SK-N-DZ (cell line): ENCODE results near the gene LRRC74A. TPM values are rescaled to one million over a fixed set of nuclear protein-coding genes. Genes with fewer than 3 reads are reported as not detected.

Experiments
- DNase-seq: peaks from one replicate; pipeline ENCODE4 v3.0.0-alpha.2; 2015; ENCODE audit warnings: low spot score
- polyA plus RNA-seq, 2 experiments: library from polyadenylated mRNA; depleted of rRNA; stranded (reverse); fragments of >200 nt; gene quantifications; 2 replicates each; pipeline ENCODE4 v1.2.3, GENCODE V29; 2014

LRRC74A gene
- not detected in 2 replicates for polyA plus RNA-seq (2014; cell fraction: cytosol; rRNA removed)
- polyA plus RNA-seq (2014; cell fraction: nucleus; rRNA removed), result not detected in 2 replicates

GRCh38 chr14:76826122-76826521 lies at the start of gene LRRC74A:
Gene LRRC74A, plus strand, starts transcription at chr14:76826408. Its CDS starts 290 bp downstream, at chr14:76826698.
- DNase-seq, result no peak

- DNase-seq, result no peak
These were observed 49.6 kb upstream of the LRRC74A start for GRCh38 chr14:76776428-76777251.

- no peak for DNase-seq
These were observed 48.5 kb upstream of the LRRC74A start for GRCh38 chr14:76777721-76778120.

GRCh38 chr14:76778546-76779215 lies 47.5 kb upstream of the LRRC74A start:
- DNase-seq, result no peak

DNA sequence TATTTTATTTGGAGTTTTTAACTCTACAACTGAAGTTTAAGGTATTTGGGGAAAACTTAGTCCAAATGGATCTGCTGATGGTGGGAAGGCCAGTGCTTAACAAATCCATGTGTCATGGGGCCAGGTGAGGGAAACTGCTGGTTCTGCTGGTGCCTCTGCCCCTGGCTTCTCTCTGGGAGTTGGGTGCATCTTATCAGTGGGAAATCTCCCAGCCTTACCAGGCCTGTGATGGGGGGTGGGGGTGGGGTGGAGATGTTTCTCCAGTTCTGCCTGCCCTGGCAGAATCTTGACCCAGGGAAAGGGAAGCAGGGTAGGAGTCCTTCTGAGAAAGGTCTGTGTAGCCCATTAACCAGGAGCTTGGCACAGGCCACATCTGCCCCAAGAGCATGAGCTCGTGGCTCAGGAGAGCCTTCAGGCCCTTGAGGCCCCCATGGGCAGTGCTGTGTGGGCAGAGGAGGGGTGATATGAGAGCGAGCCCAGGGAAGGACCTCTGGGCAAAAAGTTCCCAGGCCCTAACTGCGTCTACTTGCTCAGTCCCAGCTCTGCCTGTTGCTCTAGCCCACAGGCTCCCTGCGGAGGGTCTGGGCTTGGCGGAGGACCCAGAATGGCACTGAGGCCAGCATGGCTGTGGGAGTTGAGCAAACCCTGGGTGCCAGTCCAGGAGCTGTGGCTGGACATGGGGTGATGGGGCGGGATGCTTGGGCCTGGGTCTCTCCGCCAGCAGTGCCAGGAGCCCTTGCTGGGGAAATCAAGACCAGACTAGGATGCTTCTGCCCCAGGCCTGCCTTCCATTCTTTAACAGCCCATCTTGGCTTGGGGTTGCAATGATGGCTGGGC lies 46.8 kb upstream of the LRRC74A start:
- no peak for DNase-seq

- DNase-seq, result no peak
These were observed 46.2 kb upstream of the LRRC74A start for GRCh38 chr14:76780058-76780345.

DNA sequence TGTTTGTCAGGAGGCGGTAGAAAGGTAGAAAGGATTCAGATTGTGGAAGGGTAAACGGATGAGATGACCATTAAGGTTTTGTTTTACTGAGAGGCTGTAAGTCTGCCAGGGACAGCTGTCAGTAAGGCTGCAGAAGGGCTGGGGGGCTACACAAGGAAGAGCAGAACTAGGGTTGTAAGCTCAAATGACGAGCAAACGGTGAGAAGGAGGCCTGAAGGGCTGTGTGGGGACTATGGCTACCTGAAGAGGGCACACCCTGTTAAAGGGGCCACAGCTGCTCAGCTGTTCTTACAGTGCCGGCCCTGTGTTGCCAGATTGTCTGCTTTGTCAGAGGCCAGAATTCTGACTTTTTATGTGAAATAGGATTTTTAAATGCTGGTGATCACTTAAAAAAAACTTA lies 45.8 kb upstream of the LRRC74A start:
- no peak for DNase-seq

DNA sequence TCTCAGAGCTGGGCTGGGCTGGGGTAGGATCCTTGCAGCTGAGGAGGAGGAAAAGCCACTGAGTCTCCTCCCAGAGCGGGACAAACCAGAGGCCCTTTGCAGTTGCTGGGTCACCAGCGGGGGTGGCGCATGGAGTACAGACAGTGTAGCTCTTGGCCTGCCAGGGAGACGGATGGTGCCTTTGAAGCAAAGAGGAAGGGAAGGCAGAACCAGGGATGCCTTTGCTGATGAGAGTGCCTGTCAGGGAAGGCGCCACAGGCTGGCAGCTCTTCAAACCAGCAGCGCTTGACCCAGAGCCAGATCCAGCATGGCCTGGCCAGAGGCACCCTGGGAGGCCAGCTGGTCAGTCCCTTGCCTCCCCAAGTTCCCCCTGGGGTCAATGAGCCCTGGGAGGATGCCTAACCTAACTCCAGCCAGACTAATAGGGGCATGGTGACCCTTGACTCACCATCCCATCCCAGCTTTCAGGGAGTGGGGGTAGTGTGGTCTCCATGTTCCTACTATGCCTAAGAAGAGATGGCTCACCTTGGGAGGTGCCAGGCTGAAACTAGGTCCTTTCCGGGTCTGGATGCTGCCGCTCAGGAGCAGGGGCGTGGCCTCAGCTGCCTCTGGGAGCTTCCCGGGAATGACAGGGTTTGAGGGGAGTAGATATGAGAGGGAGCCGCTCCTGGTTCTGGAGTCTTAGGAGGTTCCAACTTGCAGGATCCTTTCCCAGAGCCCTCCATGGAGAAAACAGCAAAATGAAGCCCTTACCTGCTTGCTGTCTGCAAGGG lies 45.1 kb upstream of the LRRC74A start:
- DNase-seq, result no peak

- no peak for DNase-seq
These were observed 44.6 kb upstream of the LRRC74A start for GRCh38 chr14:76781648-76782051.

GRCh38 chr14:76782115-76782884 lies 43.9 kb upstream of the LRRC74A start:
- no peak for DNase-seq

- DNase-seq, result no peak
These were observed 43.2 kb upstream of the LRRC74A start for GRCh38 chr14:76782885-76783566.

DNA sequence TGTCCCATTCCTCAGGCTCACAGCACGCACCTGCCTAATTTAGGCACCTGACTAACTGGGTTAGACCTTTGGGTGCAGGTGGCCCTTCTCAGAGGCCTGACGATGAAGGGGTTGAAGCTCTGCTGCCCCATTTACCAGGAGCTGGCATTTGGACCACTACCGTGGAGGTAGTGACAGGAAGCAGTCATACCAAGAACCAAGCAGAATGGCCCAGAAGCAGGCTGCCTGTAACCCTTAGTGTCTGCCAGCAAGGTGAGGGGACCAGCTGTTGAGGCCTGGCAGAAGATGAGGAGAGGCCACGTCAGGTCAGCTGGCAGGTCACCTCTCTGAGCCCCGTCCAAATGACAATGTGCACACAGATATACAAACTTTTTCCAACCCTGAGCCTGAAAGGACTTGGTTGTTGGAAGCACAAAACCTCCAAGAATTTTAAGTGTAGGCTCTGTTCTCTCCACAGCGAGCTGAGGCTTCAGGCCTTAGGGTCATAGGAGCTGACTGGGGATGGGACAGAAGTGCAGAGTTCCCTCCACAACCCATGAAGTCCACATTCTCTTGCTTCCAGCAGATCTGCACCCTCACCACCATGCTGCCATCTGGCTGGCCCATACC lies 41.8 kb upstream of the LRRC74A start:
- DNase-seq, result no peak

DNA sequence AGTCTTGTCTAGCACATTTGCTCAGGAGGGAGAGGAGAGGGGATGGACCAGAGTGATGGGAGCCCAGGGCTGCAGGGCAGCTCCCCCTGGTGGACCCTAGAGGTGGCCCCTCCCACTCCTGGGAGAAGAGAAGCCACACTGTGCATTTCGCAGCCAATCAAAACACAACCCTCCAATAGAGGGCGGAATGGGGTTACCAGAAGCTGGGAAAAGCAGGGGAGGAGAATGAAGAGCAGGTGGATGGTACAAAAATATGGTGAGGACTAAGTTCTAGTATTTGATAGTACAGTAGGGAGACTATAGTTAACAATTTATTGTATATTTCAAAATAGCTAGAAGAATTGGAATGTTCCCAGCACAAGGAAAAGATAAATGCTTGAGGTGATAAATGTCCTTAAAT lies 41.3 kb upstream of the LRRC74A start:
- peak; percentile 82 for DNase-seq

GRCh38 chr14:76786601-76787000 lies 39.6 kb upstream of the LRRC74A start:
- DNase-seq, result no peak

DNA sequence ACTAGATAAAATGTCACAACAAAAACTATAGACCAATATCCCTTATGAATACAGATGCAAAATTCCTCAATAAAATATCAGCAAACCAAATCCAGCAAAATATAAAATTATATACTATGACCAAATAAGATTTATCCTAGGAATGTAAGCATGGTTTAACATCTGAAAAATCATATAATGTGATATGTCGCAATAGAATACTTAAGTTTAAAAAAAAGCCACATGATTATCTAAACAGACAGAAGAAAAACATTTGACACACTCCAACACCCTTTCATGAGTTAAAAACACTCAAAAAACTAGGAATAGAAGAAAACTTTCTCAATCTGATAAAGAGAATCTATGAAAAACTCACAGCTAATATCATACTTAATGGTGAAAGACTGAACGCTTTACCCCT lies 33.8 kb upstream of the LRRC74A start:
- no peak for DNase-seq

GRCh38 chr14:76793324-76793723 lies 32.9 kb upstream of the LRRC74A start:
- DNase-seq, result no peak

GRCh38 chr14:76793956-76794355 lies 32.3 kb upstream of the LRRC74A start:
- no peak for DNase-seq

DNA sequence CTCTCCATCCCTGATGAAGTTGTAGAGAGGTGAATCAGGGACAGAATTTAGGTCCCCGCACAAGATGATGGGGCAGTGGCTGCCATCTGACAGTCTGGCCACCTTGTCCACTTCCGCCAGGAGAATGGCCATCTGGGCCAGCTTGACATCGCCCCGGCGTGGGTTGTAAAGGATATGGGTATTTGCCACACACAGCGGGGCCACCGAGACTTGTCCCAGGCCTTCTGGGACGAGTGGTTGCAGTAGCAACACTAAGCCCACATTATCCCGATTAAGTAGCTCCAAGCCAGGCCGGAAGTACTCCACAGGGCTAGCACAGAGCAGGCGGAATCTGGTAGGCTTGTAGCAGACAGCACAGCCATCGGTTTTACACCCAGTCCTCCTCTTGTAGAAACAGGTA lies 19.8 kb upstream of the LRRC74A start:
- DNase-seq, result no peak

DNA sequence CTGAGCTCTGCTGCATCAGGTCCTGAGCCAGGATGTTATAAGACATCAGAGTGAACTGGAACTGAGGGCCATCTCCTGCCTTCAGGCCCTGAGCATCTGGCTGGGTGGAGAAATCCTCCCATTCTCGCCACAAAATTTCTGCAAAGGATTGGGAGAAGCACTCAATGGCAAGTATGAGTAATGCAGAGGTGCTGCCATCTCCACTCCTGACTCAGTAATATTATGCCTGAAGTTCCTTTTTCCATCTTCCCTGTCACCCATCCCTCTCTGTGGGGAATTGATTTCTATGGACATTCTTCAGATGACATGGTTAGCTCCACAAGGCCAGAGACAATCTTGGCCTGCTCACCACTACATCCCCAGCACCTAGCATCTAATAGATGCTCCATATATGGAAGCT lies 18.2 kb upstream of the LRRC74A start:
- DNase-seq, result no peak

- no peak for DNase-seq
These were observed 17.2 kb upstream of the LRRC74A start for GRCh38 chr14:76808990-76809389.
